ENCODE results near the gene SELENOI. TPM values are rescaled to one million over a fixed set of nuclear protein-coding genes. Genes with fewer than 3 reads are reported as not detected.

SELENOI gene
- total RNA-seq, 1 donor from 2014 or later: 51.9 TPM

- no peak overlapping the region for H3K4me3 ChIP-seq (ENCODE audit: insufficient read depth, low read depth, low read length)
- H3K36me3 ChIP-seq (ENCODE audit: insufficient read depth, low read length): peaks cover 26% of the 10 kb centered on the region
- H3K79me2 ChIP-seq (ENCODE audit: insufficient read depth, low read length): no peaks in the 10 kb centered on the region
- H3K9ac ChIP-seq (ENCODE audit: low read length): no peak overlapping the region
- H2AFZ ChIP-seq (ENCODE audit: low read depth, low read length): no peak overlapping the region
- no peak overlapping the region for H3K27ac ChIP-seq (ENCODE audit: low read depth, low read length)
- DNase-seq (ENCODE audit: low read depth): no peak
- Mint-ChIP-seq H3K36me3 (ENCODE audit: low read depth, unreplicated experiment) (peaks cover 14% of the 10 kb centered on the region), H3K4me3 (ENCODE audit: unreplicated experiment) (no peak overlapping the region), H3K27me3 (ENCODE audit: low read depth, unreplicated experiment) (no peaks in the 10 kb centered on the region), H3K9me3 (ENCODE audit: unreplicated experiment) (no peaks in the 10 kb centered on the region), H3K27ac (ENCODE audit: unreplicated experiment) (no peak overlapping the region), H3K4me1 (ENCODE audit: low read depth, unreplicated experiment) (peaks cover 4% of the 10 kb centered on the region)
- no peak for TF ChIP-seq EZH2 (IDR thresholded peaks at IDR 0.05; ENCODE audit: insufficient read depth, low read length)
- no peak for TF ChIP-seq CTCF (IDR thresholded peaks at IDR 0.05; ENCODE audit: insufficient read depth, low read depth, low read length)
- H3K4me1 ChIP-seq (ENCODE audit: insufficient read depth, low read length): no peaks in the 10 kb centered on the region
- no peak for FAIRE-seq
- peaks cover 17% of the 10 kb centered on the region for H4K20me1 ChIP-seq (ENCODE audit: insufficient read depth, low read length)
- no peaks in the 10 kb centered on the region for H3K27me3 ChIP-seq (ENCODE audit: insufficient read depth, low read length)
- H3K4me2 ChIP-seq (ENCODE audit: low read length): no peak overlapping the region
- H3K9me3 ChIP-seq (ENCODE audit: insufficient read depth, low read depth, low read length): no peaks in the 10 kb centered on the region
Observed at GRCh38 chr2:26376799-26377198, 30.9 kb downstream of the SELENOI start.

- no peak overlapping the region for H2AFZ ChIP-seq (ENCODE audit: low read depth, low read length)
Observed at GRCh38 chr2:26380281-26380680, 34.3 kb downstream of the SELENOI start.

More at GRCh38 chr2:26380281-26380680, 34.3 kb downstream of the SELENOI start:
- Histone ChIP-seq H3K9ac (ENCODE audit: low read length) (no peak overlapping the region), H4K20me1 (ENCODE audit: insufficient read depth, low read length) (peaks cover 17% of the 10 kb centered on the region), H3K4me2 (ENCODE audit: low read length) (no peak overlapping the region), H3K27ac (ENCODE audit: low read depth, low read length) (no peak overlapping the region), H3K27me3 (ENCODE audit: insufficient read depth, low read length) (no peaks in the 10 kb centered on the region), H3K4me3 (ENCODE audit: insufficient read depth, low read depth, low read length) (no peak overlapping the region), H3K4me1 (ENCODE audit: insufficient read depth, low read length) (no peaks in the 10 kb centered on the region), H3K79me2 (ENCODE audit: insufficient read depth, low read length) (no peaks in the 10 kb centered on the region), H3K36me3 (ENCODE audit: insufficient read depth, low read length) (peaks cover 14% of the 10 kb centered on the region), H3K9me3 (ENCODE audit: insufficient read depth, low read depth, low read length) (no peaks in the 10 kb centered on the region)
- TF ChIP-seq CTCF (IDR thresholded peaks at IDR 0.05; ENCODE audit: insufficient read depth, low read depth, low read length) (no peak), EZH2 (IDR thresholded peaks at IDR 0.05; ENCODE audit: insufficient read depth, low read length) (no peak)
- no peak for DNase-seq (ENCODE audit: low read depth)
- Mint-ChIP-seq H3K9me3 (ENCODE audit: unreplicated experiment) (no peaks in the 10 kb centered on the region), H3K27me3 (ENCODE audit: low read depth, unreplicated experiment) (no peaks in the 10 kb centered on the region), H3K36me3 (ENCODE audit: low read depth, unreplicated experiment) (peaks cover 10% of the 10 kb centered on the region), H3K27ac (ENCODE audit: unreplicated experiment) (no peak overlapping the region), H3K4me3 (ENCODE audit: unreplicated experiment) (no peak overlapping the region), H3K4me1 (ENCODE audit: low read depth, unreplicated experiment) (no peaks in the 10 kb centered on the region)
- FAIRE-seq: no peak
